ENCODE data around the gene AGAP2.
"Not testable (repeated sequence)": the region's sequence is repeated elsewhere in the genome, so short reads cannot be mapped to it uniquely, and the experiment has no call there.

Gene AGAP2

DNA sequence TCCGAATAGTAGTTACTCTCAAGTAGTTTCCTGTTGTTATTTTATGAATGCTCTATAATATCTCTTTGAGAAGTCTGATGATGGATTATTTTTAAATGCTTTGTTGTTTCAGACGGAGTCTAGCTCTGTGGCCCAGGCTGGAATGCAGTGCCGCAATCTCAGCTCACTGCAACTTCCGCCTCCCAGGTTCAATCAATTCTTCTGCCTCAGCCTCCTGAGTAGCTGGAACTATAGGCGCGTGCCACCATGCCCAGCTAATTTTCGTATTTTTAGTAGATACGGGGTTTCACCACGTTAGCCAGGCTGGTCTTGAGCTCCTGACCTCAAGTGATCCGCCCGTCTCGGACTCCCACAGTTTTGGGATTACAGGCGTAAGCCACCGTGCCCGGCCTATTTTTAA is 46.0 kb downstream of the AGAP2 start:
- DNase-seq: no peak

DNA sequence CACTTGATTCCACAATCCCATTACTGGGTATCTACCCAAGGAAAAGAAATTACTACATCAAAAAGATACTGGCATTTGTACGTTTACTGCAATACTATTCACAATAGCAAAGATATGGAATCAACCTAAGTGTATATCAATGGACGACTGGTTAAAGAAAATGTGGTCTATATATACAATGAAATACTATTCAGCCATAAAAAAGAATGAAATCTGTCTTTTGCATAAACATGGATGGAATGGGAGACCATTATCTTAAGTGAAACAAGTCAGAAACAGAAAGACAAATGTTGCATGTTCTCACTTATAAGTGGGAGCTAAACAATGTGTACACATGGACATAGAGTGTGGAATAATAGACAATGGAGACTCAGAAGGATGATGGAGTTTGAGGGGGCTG is 49.6 kb downstream of the AGAP2 start:
- DNase-seq: no peak

DNA sequence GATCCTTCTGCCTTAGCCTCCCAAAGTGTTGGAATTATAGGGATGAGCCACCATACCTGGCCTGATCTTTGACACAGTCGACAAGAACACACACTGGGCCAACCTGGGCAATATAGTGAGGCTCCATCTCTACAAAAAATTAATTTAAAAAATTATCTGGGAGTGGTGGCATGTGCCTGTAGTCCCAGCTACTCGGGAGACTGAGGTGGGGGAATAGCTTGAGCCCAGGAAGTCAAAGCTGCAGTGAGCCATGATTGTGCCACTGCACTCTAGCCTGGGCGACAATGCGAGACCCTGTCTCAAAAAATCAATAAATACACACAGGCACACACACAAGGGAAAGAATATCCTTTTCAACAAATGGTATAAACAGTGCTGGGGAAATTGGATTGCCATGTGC is 50.7 kb downstream of the AGAP2 start:
- DNase-seq: no peak

DNA sequence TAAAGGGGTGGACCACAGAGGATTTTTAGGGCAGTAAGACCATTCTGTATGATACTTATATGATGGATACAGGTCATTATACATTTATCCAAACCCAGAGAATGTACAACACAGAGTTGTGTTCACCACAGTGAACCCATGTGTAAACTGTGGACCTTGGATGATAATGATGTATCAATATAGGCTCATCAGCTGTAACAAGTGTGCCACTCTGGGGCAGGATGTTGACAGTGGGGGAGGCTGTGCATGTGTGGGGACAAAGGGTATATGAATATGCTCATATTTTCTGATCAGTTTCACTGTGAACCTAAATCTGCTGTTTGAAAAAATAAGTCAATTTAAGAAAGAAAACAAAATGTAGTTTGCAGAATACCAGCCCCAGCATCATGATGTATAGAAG is 58.8 kb downstream of the AGAP2 start:
- no peak for DNase-seq

DNA sequence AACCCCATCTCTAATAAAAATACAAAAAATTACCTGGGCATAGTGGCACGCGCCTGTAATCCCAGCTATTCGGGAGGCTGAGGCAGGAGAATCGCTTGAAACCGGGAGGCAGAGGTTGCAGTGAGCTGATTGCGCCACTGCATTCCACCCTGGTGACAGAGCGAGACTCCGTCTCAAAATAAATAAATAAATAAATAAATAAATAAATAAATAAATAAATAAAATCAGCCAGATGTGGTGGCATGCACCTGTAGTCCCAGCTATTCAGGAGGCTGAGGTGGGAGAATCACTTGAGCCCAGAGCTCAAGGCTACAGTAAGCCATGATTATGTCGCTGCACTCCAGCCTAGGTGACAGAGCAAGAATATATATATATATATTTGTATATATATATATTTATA is 60.6 kb downstream of the AGAP2 start:
- not testable (repeated sequence) for DNase-seq

DNA sequence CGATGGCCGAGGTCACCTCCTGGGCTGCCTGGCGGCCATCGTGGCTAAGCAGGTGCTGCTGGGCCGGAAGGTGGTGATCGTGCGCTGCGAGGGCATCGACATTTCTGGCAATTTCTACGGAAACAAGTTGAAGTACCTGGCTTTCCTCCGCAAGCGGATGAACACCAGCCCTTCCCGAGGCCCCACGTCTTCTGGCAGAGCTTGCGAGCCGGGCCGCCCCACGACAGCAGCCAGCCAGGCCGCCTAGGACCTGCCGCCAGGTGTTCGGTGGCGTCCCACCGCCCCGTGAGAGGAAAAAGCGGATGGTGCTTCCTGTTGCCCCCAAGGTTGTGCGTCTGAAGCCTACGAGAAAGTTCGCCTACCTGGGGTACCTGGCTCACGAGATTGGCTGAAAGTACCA is 63.9 kb downstream of the AGAP2 start:
- no peak for DNase-seq
